Gastrocnemius medialis (tissue), 4 donors: ENCODE measurements around the gene GAB2.

Source experiments
- CTCF ChIP-seq, 5 experiments: fragments of 450-650 bp in 3 of 5; fragments of 200-600 bp in 2 of 5; sonication (generic) in 2 of 5; IDR thresholded peaks in 4 of 5; conservative IDR thresholded peaks in 1 of 5; 1 replicate in 4 of 5; 2 replicates in 1 of 5; pipeline ENCODE4 v1.5.1; 2016 to 2019; ENCODE audit warnings: antibody characterized with exemption in 5 of 5, mild to moderate bottlenecking in 3 of 5, moderate library complexity in 3 of 5
- POLR2A ChIP-seq, 2 donors: fragments of 450-650 bp; IDR thresholded peaks; one replicate each; pipeline ENCODE4 v1.6.1; 2017; ENCODE audit warnings: antibody characterized with exemption in 2 of 2, mild to moderate bottlenecking in 2 of 2, moderate library complexity in 2 of 2

DNA sequence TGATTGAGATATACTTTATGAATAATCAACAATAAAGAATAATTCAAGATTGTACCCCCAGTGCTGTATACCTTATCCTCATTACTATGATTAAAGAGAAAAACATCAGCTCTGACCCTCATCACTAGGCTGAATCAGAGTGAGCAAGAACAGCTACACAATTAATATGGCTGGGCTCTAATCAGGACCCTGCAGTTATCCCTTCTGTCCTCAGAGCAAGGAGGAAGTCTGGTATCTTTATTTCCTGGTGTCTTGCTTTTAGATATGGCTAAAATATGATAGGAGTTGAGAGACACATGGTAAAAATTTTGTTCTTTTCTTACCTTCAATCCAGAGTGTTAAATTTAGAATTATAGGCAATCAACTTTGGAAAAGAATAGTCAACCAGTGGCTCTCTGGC lies 28.6 kb upstream of the GAB2 start:
- TF ChIP-seq CTCF (IDR thresholded peaks at IDR 0.05 in 4 of 5, conservative IDR thresholded peaks at IDR 0.05 in 1 of 5) (no peak), POLR2A (IDR thresholded peaks at IDR 0.05) (no peak)
